ENCODE results near the gene NPIPB9.
"Not testable (repeated sequence)": the region's sequence is repeated elsewhere in the genome, so short reads cannot be mapped to it uniquely, and the experiment has no call there.

NPIPB9 gene

GRCh38 chr16:28807445-28808120 lies 56.0 kb downstream of the NPIPB9 start:
- DNase-seq (ENCODE audit: low read depth in 1 of 2, low spot score in 1 of 2); in situ Hi-C loops (cut with HindIII; ENCODE audit: low pct_unique_long_range_greater_than_20kb, low sequenced_read_pairs): not testable (repeated sequence)

GRCh38 chr16:28820016-28820415 lies 68.4 kb downstream of the NPIPB9 start:
- in situ Hi-C loops (cut with HindIII; ENCODE audit: low pct_unique_long_range_greater_than_20kb, low sequenced_read_pairs) = no loop called here
- no peak for TF ChIP-seq JUND (IDR thresholded peaks at IDR 0.05; ENCODE audit: low read depth)
- DNase-seq (ENCODE audit: low read depth in 1 of 2, low spot score in 1 of 2) = no peak

GRCh38 chr16:28820546-28820945 lies 69.0 kb downstream of the NPIPB9 start:
- in situ Hi-C loops (cut with HindIII; ENCODE audit: low pct_unique_long_range_greater_than_20kb, low sequenced_read_pairs); DNase-seq (ENCODE audit: low read depth in 1 of 2, low spot score in 1 of 2): not testable (repeated sequence)

- in situ Hi-C loops (cut with HindIII; ENCODE audit: low pct_unique_long_range_greater_than_20kb, low sequenced_read_pairs) = no loop called here
- TF ChIP-seq JUND (IDR thresholded peaks at IDR 0.05; ENCODE audit: low read depth) = no peak
- no peak for DNase-seq (ENCODE audit: low read depth in 1 of 2, low spot score in 1 of 2)
These were observed 70.4 kb downstream of the NPIPB9 start for GRCh38 chr16:28821874-28822519.
